Pulmonary artery endothelial cell (primary cell): Measurements from ENCODE around the gene FANCI. TPM values are rescaled to one million over a fixed set of nuclear protein-coding genes. Genes with fewer than 3 reads are reported as not detected.

Experiments
- DNase-seq: peaks from one replicate; pipeline ENCODE4 v3.0.0-alpha.2; 2011; ENCODE audit warnings: low read depth, low spot score
- total RNA-seq: library from RNA; depleted of rRNA; stranded (reverse); fragments of >200 nt; gene quantifications from 2 replicates; pipeline ENCODE4 v1.2.3, GENCODE V29; 2014

Gene FANCI
- total RNA-seq, 1 donor from 2014 or later, result 36.5 TPM

- no peak for DNase-seq
Observed at GRCh38 chr15:89307046-89307587, 63.3 kb downstream of the FANCI start.

GRCh38 chr15:89307791-89308190 is 64.0 kb downstream of the FANCI start:
- DNase-seq, result no peak

DNA sequence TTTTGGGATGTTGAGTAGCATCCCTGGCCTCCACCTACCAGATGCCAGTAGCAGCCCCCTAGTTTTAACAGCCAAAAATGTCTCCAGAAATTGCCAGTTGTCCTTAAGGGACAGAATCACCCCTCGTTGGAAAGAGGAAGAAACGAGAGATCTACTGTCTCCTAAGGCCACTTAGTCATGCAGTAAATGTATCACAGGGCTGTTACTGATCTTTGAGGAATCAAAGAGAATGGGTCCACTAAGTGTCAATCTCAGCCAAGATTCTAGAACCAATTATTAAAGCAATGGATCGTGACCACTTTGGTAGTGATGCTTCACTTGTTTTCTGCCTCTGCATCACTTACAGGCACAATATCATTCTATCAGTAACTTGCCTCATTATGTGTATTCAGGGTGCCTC is 64.5 kb downstream of the FANCI start:
- no peak for DNase-seq

DNA sequence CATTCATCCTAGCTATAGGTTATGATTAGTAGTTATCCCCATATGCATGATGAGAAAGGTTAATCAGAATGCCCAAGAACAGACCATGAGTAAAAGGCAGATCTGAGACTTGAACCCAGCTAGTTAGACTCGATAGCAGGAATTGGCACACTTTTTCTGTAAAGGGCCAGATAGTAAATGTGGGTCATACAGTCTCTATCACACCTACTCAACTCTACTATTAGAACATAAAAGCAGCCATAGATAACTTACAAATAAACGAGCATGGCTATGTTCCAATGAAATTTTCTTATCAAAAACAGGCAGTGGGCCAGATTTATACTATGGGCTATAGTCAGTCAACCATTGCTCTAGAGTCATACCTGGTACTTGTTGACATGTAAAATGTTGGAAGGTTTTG is 66.2 kb downstream of the FANCI start:
- DNase-seq, result no peak

- no peak for DNase-seq
Observed at GRCh38 chr15:89315375-89315929, 71.7 kb downstream of the FANCI start.

GRCh38 chr15:89316504-89316903 is 72.7 kb downstream of the FANCI start:
- no peak for DNase-seq

- no peak for DNase-seq
Observed at GRCh38 chr15:89317186-89317720, 73.5 kb downstream of the FANCI start.

DNA sequence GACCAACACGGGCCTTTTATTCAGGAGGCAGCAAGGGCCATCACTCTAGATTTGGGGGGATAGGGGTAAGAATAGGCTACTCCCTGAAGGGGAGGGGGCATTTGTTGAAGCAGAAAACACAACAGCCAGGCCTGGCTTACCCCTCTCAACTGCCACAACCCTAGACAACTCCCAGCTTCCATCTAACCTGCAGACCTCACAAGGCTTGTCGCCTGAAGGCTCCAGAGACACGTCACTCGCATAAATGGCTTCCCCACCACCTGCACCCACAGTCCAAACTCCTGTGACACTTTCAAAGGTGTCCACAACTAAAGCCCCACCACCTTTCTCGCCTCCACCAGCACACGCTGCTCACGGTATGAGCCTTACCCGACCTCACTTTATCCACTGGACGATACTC is 75.9 kb downstream of the FANCI start:
- no peak for DNase-seq

DNA sequence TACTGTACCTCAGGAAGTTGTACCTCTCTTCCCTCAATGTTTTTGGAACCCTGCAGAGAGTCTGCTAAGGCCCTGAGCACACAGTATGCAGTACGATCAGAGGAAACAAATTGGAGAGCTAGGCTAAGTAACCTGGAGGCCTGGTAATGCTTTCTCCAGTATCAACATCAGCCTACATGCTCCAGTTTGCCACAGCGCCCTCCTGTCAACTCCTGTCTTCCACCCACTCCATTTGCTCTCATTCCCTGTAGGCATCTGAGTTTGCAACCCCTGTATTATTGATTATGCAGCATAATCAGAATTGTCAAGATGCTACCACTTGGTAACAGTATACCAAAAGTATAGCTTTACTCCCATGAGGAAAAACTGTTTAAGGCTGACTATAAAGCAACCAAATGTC is 76.4 kb downstream of the FANCI start:
- no peak for DNase-seq

- DNase-seq, result no peak
Observed at GRCh38 chr15:89321521-89322410, 78.0 kb downstream of the FANCI start.

DNA sequence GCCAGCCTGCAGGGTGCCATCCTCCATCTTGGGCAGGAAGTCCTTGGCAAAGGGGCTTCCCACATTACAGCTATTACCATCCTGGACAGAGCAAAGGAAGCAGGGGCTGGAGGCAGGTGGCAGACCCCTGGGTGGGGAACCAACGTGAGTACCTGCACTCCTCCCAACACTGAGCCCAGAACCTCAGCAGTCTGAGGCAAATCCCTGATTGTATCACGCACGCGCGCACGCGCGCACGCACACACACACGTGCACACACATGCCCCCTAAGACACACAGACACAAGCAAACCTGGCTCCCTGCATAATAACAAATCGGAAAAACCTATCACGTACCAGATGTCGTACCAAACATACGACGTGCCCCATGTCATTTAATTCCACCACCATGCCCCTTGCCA is 79.0 kb downstream of the FANCI start:
- no peak for DNase-seq

- DNase-seq, result no peak
Observed at GRCh38 chr15:89323825-89324224, 80.0 kb downstream of the FANCI start.

GRCh38 chr15:89325039-89325803 is 81.4 kb downstream of the FANCI start:
- DNase-seq, result no peak

DNA sequence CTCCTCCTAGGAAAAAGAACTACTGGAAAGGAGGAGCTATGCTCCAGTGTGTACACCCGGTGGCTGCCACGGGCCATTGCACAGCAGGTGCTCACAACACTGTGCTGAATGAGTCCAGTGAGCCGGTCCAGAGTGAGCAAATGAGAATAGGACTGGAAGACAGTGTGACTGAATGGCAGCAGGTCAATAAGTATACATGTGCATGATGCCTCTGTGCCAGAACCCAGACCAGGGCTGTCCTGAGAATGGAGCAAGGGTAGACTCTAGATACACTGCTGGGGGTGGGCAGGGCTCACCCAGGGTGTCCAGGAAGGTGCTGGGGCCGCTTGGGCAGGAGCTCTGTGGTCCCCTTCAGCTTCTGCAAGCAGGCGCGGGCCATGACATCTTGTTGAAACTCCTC is 82.5 kb downstream of the FANCI start:
- no peak for DNase-seq

DNA sequence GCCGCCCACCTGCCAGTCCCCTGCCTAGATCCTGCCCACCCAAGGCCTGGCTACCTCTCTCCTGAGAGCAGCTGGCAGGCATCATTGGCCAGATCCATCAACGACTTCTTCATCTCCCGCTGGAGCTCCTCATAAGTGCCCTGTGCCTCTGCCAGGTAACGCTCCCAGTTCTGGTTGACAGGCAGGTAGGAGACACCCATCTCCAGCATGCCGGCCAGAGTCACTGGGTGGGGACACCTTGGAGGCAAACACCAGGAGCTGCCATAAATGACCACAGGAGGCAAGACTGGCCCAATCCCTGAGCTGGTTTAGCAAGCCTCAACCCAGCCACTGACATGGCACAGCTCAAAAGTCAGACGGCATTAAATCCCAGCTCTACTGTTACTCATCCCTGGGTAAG is 83.3 kb downstream of the FANCI start:
- no peak for DNase-seq

- no peak for DNase-seq
Observed at GRCh38 chr15:89328398-89329254, 84.8 kb downstream of the FANCI start.

- no peak for DNase-seq
Observed at GRCh38 chr15:89329329-89330084, 85.7 kb downstream of the FANCI start.

GRCh38 chr15:89330119-89330518 is 86.3 kb downstream of the FANCI start:
- no peak for DNase-seq

DNA sequence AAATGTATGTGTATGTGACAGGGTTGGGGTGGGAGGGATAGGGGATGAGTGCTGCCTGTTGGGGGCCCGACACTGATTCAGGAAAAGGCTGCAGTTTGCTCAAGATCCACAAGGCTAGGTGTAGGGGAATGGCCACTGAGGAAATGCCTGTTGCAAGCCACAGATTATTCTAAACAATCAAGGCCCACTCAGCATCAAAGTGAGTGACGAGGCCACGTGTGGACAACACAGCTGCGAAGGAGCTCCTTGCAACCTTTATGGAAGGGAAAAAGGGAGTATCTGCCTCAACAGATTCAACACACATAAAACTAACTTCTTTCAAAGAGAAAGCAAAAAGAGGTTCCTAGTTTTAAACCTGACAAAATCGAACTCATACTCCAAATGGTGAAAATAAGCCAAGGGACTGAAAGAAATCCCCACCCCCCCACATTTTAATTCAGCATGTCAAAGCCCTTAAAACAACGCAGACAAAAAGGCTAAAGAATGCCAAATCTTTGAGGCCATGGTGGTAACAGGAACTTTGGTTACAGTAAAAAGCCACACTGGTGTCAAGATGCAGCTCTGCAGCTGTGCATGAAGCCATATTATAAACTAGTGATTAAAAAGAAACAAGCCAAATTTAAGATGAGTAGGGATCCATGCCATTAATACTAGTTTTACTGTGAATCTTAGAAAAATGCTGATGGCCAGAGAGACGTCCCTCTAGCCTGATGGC is 87.3 kb downstream of the FANCI start:
- no peak for DNase-seq
